ENCODE measurements around the gene LCN9.
"Not testable (repeated sequence)": the region's sequence is repeated elsewhere in the genome, so short reads cannot be mapped to it uniquely, and the experiment has no call there.

LCN9 gene

DNA sequence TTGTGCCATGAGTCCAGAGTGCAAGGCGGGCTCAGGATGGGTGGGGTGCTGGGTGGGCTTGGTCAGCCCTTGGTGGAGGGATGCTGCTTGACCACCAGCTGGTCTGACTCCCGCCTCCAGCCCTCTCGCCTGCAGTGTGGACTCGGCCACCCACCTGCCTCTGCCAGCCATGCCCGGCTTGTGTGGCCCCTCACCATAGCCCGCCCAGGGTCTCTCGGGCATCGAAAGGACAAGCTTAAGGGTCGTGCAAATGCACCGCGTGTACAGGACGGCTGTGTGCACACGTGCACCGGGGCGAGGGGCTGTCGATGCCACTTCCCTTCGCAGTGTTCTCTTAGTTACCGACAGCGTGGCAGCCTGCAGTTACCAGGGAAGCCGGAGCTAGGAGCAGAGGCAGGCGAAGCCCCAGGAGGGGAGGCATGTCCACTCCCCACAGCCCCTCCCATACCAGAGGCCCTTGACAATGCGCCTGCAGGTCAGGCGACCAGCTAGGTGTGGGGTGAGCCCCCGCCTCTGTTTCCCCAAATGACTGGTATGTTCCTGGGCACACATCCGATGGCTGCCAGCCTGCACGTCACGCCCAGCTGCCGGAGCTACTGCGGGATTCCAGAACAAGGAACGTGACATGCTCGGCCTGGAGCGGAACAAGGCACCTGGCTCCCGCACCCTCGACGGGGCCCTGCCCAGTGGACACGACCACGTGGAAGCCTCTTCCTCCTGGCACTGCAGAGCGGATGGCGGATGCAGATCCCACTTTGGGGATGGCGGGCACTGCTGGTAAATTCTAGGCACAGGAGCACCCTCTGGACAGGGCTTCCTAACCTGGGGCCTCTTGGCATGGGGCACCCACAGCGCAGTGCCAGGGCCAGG is 7.8 kb downstream of the LCN9 start:
- H3K4me3 ChIP-seq (replicated peaks; ENCODE audit: insufficient read depth, low read length), result no peak overlapping the region
- H3K27ac ChIP-seq (replicated peaks), result no peak overlapping the region
- TF ChIP-seq, protein P1, sequence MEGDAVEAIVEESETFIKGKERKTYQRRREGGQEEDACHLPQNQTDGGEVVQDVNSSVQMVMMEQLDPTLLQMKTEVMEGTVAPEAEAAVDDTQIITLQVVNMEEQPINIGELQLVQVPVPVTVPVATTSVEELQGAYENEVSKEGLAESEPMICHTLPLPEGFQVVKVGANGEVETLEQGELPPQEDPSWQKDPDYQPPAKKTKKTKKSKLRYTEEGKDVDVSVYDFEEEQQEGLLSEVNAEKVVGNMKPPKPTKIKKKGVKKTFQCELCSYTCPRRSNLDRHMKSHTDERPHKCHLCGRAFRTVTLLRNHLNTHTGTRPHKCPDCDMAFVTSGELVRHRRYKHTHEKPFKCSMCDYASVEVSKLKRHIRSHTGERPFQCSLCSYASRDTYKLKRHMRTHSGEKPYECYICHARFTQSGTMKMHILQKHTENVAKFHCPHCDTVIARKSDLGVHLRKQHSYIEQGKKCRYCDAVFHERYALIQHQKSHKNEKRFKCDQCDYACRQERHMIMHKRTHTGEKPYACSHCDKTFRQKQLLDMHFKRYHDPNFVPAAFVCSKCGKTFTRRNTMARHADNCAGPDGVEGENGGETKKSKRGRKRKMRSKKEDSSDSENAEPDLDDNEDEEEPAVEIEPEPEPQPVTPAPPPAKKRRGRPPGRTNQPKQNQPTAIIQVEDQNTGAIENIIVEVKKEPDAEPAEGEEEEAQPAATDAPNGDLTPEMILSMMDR (IDR thresholded peaks at IDR 0.05; ENCODE audit: insufficient read depth, low read length), result no peak
- TF ChIP-seq GABPA (IDR thresholded peaks at IDR 0.05; ENCODE audit: low read depth) (no peak), POLR2AphosphoS5 (IDR thresholded peaks at IDR 0.05; ENCODE audit: low read depth) (no peak), SPI1 (IDR thresholded peaks at IDR 0.05; ENCODE audit: borderline replicate concordance, low read depth) (no peak)
- TF ChIP-seq, protein P2, sequence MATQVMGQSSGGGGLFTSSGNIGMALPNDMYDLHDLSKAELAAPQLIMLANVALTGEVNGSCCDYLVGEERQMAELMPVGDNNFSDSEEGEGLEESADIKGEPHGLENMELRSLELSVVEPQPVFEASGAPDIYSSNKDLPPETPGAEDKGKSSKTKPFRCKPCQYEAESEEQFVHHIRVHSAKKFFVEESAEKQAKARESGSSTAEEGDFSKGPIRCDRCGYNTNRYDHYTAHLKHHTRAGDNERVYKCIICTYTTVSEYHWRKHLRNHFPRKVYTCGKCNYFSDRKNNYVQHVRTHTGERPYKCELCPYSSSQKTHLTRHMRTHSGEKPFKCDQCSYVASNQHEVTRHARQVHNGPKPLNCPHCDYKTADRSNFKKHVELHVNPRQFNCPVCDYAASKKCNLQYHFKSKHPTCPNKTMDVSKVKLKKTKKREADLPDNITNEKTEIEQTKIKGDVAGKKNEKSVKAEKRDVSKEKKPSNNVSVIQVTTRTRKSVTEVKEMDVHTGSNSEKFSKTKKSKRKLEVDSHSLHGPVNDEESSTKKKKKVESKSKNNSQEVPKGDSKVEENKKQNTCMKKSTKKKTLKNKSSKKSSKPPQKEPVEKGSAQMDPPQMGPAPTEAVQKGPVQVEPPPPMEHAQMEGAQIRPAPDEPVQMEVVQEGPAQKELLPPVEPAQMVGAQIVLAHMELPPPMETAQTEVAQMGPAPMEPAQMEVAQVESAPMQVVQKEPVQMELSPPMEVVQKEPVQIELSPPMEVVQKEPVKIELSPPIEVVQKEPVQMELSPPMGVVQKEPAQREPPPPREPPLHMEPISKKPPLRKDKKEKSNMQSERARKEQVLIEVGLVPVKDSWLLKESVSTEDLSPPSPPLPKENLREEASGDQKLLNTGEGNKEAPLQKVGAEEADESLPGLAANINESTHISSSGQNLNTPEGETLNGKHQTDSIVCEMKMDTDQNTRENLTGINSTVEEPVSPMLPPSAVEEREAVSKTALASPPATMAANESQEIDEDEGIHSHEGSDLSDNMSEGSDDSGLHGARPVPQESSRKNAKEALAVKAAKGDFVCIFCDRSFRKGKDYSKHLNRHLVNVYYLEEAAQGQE (IDR thresholded peaks at IDR 0.05; ENCODE audit: insufficient replicate concordance, low read depth), result no peak
- no peak for DNase-seq (ENCODE audit: low read depth in 1 of 2, low spot score in 1 of 2)
- peaks cover 2% of the 10 kb centered on the region for H3K27me3 ChIP-seq (ENCODE audit: insufficient read depth, poor library complexity, severe bottlenecking)

DNA sequence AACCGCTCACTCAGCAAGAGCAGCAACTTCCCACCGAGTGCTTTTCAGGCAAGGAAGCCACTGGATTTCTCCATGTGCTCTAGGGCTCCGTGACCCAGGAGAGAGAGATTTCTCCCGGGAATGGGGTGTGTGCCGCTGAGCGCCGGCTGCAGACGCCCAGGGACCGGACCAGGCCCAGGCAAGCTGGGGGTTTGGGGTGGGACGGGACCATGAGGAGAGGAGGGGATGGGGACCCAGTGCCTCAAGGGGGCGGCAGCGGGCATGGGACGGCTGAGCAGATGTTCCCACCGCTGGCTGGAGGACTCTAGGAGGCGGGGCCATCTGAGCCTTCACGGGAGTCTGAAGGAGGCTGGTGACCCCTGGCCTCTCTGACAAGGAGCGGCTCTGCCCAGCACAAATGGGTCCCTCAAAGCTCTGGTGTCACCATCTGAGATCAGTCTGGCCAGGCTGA is 8.5 kb downstream of the LCN9 start:
- Histone ChIP-seq H3K27me3 (ENCODE audit: insufficient read depth, poor library complexity, severe bottlenecking) (no peaks in the 10 kb centered on the region), H3K4me3 (replicated peaks; ENCODE audit: insufficient read depth, low read length) (no peak overlapping the region), H3K27ac (replicated peaks) (no peak overlapping the region)
- no peak for TF ChIP-seq POLR2AphosphoS5 (IDR thresholded peaks at IDR 0.05; ENCODE audit: low read depth)
- TF ChIP-seq, protein P2 (IDR thresholded peaks at IDR 0.05; ENCODE audit: insufficient replicate concordance, low read depth), result no peak
- TF ChIP-seq, protein P1 (IDR thresholded peaks at IDR 0.05; ENCODE audit: insufficient read depth, low read length), result no peak
- TF ChIP-seq SPI1 (IDR thresholded peaks at IDR 0.05; ENCODE audit: borderline replicate concordance, low read depth), result no peak
- TF ChIP-seq GABPA (IDR thresholded peaks at IDR 0.05; ENCODE audit: low read depth), result no peak
- no peak for DNase-seq (ENCODE audit: low read depth in 1 of 2, low spot score in 1 of 2)

GRCh38 chr9:135672786-135673185 is 9.7 kb downstream of the LCN9 start:
- not testable (repeated sequence) for H3K27ac ChIP-seq (replicated peaks); H3K27me3 ChIP-seq (ENCODE audit: insufficient read depth, poor library complexity, severe bottlenecking); DNase-seq (ENCODE audit: low read depth in 1 of 2, low spot score in 1 of 2); H3K4me3 ChIP-seq (replicated peaks; ENCODE audit: insufficient read depth, low read length)

DNA sequence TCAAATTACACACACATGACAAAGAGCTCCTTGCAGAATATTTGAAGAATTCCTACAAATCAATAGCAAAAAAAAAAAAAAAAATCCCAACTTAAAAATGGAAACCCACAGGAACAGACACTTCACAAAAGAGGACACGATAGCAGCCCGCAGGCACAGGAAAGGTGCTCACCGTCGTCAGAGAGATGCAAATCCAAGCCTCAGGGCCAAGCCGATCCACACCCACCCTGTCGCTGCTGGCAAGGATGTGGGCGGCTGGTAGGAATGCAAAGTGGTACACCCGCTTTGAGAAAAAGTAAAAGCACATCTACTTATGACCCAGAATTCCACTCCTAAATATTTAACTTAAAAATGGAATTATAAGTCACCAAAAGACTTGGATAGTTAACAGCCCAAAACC is 10.8 kb downstream of the LCN9 start:
- DNase-seq (ENCODE audit: low read depth in 1 of 2, low spot score in 1 of 2), result no peak
- TF ChIP-seq, protein P2 (IDR thresholded peaks at IDR 0.05; ENCODE audit: insufficient replicate concordance, low read depth), result no peak
- TF ChIP-seq GABPA (IDR thresholded peaks at IDR 0.05; ENCODE audit: low read depth), result no peak
- Histone ChIP-seq H3K27me3 (ENCODE audit: insufficient read depth, poor library complexity, severe bottlenecking) (no peaks in the 10 kb centered on the region), H3K27ac (replicated peaks) (no peak overlapping the region), H3K4me3 (replicated peaks; ENCODE audit: insufficient read depth, low read length) (no peak overlapping the region)

Data from HL-60 (cell line).